GM23338 (cell line): Measurements from ENCODE around the gene ANKS1B. TPM values are rescaled to one million over a fixed set of nuclear protein-coding genes. Genes with fewer than 3 reads are reported as not detected.

ENCODE experiments used
- ATAC-seq: fragments of 200-7000 bp; cut with Tn5 transposase; 3 replicates; pipeline ENCODE4 v1.9.1; 2020
- DNase-seq: peaks from one replicate; pipeline ENCODE4 v3.0.0-alpha.2; 2015; ENCODE audit warnings: low spot score
- H2AFZ ChIP-seq: fragments of 200-600 bp; sonication (generic); 2 replicates; pipeline ENCODE4 v1.8.0; 2016; ENCODE audit warnings: antibody characterized with exemption, mild to moderate bottlenecking, moderate library complexity
- H3F3A ChIP-seq: fragments of 200-600 bp; sonication (generic); replicated peaks from 2 replicates; pipeline ENCODE4 v1.8.0; 2017; ENCODE audit warnings: antibody characterized with exemption, mixed run types, low read depth
- H3K27ac ChIP-seq: fragments of 200-600 bp; sonication (generic); 2 replicates; pipeline ENCODE4 v1.6.1; 2016; ENCODE audit warnings: low read depth
- H3K27me3 ChIP-seq: fragments of 200-600 bp; sonication (generic); 2 replicates; pipeline ENCODE4 v1.8.0; 2016; ENCODE audit warnings: mild to moderate bottlenecking, mixed run types, moderate library complexity; ENCODE audit not compliant: insufficient read depth
- H3K36me3 ChIP-seq: fragments of 200-600 bp; sonication (generic); 2 replicates; pipeline ENCODE4 v1.8.0; 2016; ENCODE audit warnings: mild to moderate bottlenecking; ENCODE audit not compliant: insufficient read depth
- H3K4me1 ChIP-seq: fragments of 200-600 bp; sonication (generic); 2 replicates; pipeline ENCODE4 v1.8.0; 2016; ENCODE audit warnings: mild to moderate bottlenecking, moderate library complexity; ENCODE audit not compliant: insufficient read depth
- H3K4me2 ChIP-seq: fragments of 200-600 bp; sonication (generic); 2 replicates; pipeline ENCODE4 v1.7.1; 2017; ENCODE audit warnings: mixed run types
- H3K4me3 ChIP-seq: fragments of 200-600 bp; sonication (generic); 2 replicates; pipeline ENCODE4 v1.6.1; 2016; ENCODE audit warnings: mixed run types
- H3K79me2 ChIP-seq: fragments of 200-600 bp; sonication (generic); replicated peaks from 2 replicates; pipeline ENCODE4 v1.8.0; 2017; ENCODE audit warnings: mild to moderate bottlenecking; ENCODE audit not compliant: insufficient read depth
- H3K9me2 ChIP-seq: fragments of 200-600 bp; sonication (generic); 2 replicates; pipeline ENCODE4 v1.8.0; 2017; ENCODE audit not compliant: insufficient read depth
- H4K20me1 ChIP-seq: fragments of 200-600 bp; sonication (generic); replicated peaks from 2 replicates; pipeline ENCODE4 v1.8.0; 2017; ENCODE audit warnings: mild to moderate bottlenecking; ENCODE audit not compliant: insufficient read depth
- H3K27ac Mint-ChIP-seq: 2 replicates; pipeline ENCODE4 v1.8.0; 2020; ENCODE audit warnings: inconsistent platforms, mild to moderate bottlenecking, moderate library complexity, mixed read lengths
- H3K27me3 Mint-ChIP-seq: 3 replicates; pipeline ENCODE4 v1.8.0; 2022; ENCODE audit warnings: low read depth, mild to moderate bottlenecking, moderate library complexity, mixed read lengths, inconsistent platforms; ENCODE audit not compliant: insufficient read depth, poor library complexity
- H3K36me3 Mint-ChIP-seq: 3 replicates; pipeline ENCODE4 v1.8.0; 2021; ENCODE audit warnings: low read depth, mild to moderate bottlenecking, inconsistent platforms, moderate library complexity, mixed read lengths
- H3K4me1 Mint-ChIP-seq: 3 replicates; pipeline ENCODE4 v1.8.0; 2020; ENCODE audit warnings: mild to moderate bottlenecking, inconsistent platforms, mixed read lengths
- H3K4me3 Mint-ChIP-seq: 3 replicates; pipeline ENCODE4 v1.8.0; 2021; ENCODE audit warnings: moderate library complexity, mild to moderate bottlenecking, inconsistent platforms, mixed read lengths
- H3K9me3 Mint-ChIP-seq: 3 replicates; pipeline ENCODE4 v1.8.0; 2020; ENCODE audit warnings: moderate library complexity, mild to moderate bottlenecking, inconsistent platforms, mixed read lengths
- EZH2 ChIP-seq: fragments of 200-600 bp; sonication (generic); IDR thresholded peaks from one replicate; pipeline ENCODE4 v1.8.0; 2017; ENCODE audit warnings: antibody characterized with exemption, mild to moderate bottlenecking, low read depth; ENCODE audit not compliant: unreplicated experiment
- JUNB ChIP-seq: IDR thresholded peaks from one replicate; pipeline ENCODE4 v1.6.1; 2016; ENCODE audit warnings: antibody characterized with exemption; ENCODE audit not compliant: unreplicated experiment
- NANOG ChIP-seq: IDR thresholded peaks from 2 replicates; pipeline ENCODE4 v1.6.1; 2016; ENCODE audit warnings: antibody characterized with exemption, borderline replicate concordance
- STAT1 ChIP-seq: IDR thresholded peaks from one replicate; pipeline ENCODE4 v1.6.1; 2016; ENCODE audit warnings: antibody characterized with exemption; ENCODE audit not compliant: unreplicated experiment
- ZNF114 ChIP-seq: fragments of 250-450 bp; sonication (Bioruptor Pico); IDR thresholded peaks from 2 replicates; pipeline ENCODE4 v1.5.0; 2020; ENCODE audit warnings: mild to moderate bottlenecking, moderate library complexity
- polyA plus RNA-seq: library from polyadenylated mRNA; unstranded; fragments of >200 nt; fragmentation: Nextera tagmentation; extraction: Ambion mirVana; gene quantifications from 2 replicates; pipeline ENCODE4 v1.2.1, GENCODE V29; 2016
- total RNA-seq: library from RNA; depleted of rRNA; stranded (reverse); fragments of >200 nt; shearing (Covaris generic); gene quantifications from 2 replicates; pipeline ENCODE4 v1.2.3, GENCODE V29; 2014
- TF ChIP-seq, protein P1 (sequence below), 2 experiments: fragments of 200-600 bp in 1 of 2; sonication (generic) in 1 of 2; conservative IDR thresholded peaks; 2 replicates each; pipeline versions ENCODE4 v1.5.1 to v1.6.1; 2016 to 2017; ENCODE audit warnings: antibody characterized with exemption in 2 of 2, low read depth in 2 of 2, mild to moderate bottlenecking in 2 of 2, moderate library complexity in 1 of 2
- TF ChIP-seq, protein P2 (sequence below): fragments of 250-450 bp; sonication (Bioruptor Pico); IDR thresholded peaks from 2 replicates; pipeline ENCODE4 v1.5.0; 2020; ENCODE audit warnings: mild to moderate bottlenecking, moderate library complexity
- TF ChIP-seq, protein P3 (sequence below): IDR thresholded peaks from one replicate; pipeline ENCODE4 v1.6.1; 2018; ENCODE audit warnings: antibody characterized with exemption; ENCODE audit not compliant: unreplicated experiment

Gene ANKS1B
- total and polyA plus RNA-seq, 2 experiments from 2014 or later = 4.3 to 5.8 TPM

DNA sequence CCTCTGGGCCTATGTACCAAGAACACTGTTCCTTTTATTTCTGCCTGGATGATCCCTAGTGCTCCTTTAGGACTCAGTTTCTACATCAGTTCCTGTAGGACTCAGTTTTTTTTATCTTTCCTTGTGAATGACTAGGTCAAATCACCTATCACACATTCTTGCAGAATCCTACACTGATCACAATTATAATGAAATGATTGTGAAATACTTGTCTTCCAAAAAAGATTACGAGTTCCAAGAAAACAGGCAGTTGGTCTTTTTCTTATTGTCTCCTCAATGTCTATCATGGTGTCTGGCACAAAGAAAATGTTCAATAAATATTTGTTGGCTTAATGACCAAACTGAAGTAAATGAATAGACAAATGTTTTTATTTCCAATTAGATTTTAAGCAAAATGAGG lies 432.7 kb downstream of the ANKS1B start:
- H3F3A ChIP-seq = no peaks in the 10 kb centered on the region
- Mint-ChIP-seq H3K36me3 (no peaks in the 10 kb centered on the region), H3K27ac (no peak overlapping the region), H3K9me3 (no peaks in the 10 kb centered on the region), H3K4me1 (peaks cover 5% of the 10 kb centered on the region; the same call in 2 of the 3 replicates), H3K4me3 (no peak overlapping the region), H3K27me3 (no peaks in the 10 kb centered on the region)
- H3K4me1 ChIP-seq = no peaks in the 10 kb centered on the region
- no peaks in the 10 kb centered on the region for H3K27me3 ChIP-seq
- H3K79me2 ChIP-seq = no peaks in the 10 kb centered on the region
- H3K9me2 ChIP-seq = peaks cover 15% of the 10 kb centered on the region; the same call in 1 of the 2 replicates
- H3K4me3 ChIP-seq = no peak overlapping the region
- H3K36me3 ChIP-seq = no peaks in the 10 kb centered on the region
- no peak overlapping the region for H2AFZ ChIP-seq
- ATAC-seq = no peak
- TF ChIP-seq ZNF114 (CRISPR knock-in tag) (no peak), JUNB (no peak), EZH2 (no peak), NANOG (no peak), STAT1 (no peak)
- TF ChIP-seq, protein P1, sequence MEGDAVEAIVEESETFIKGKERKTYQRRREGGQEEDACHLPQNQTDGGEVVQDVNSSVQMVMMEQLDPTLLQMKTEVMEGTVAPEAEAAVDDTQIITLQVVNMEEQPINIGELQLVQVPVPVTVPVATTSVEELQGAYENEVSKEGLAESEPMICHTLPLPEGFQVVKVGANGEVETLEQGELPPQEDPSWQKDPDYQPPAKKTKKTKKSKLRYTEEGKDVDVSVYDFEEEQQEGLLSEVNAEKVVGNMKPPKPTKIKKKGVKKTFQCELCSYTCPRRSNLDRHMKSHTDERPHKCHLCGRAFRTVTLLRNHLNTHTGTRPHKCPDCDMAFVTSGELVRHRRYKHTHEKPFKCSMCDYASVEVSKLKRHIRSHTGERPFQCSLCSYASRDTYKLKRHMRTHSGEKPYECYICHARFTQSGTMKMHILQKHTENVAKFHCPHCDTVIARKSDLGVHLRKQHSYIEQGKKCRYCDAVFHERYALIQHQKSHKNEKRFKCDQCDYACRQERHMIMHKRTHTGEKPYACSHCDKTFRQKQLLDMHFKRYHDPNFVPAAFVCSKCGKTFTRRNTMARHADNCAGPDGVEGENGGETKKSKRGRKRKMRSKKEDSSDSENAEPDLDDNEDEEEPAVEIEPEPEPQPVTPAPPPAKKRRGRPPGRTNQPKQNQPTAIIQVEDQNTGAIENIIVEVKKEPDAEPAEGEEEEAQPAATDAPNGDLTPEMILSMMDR (conservative IDR thresholded peaks at IDR 0.05; ENCODE audit: low read depth in 2 of 2) = no peak
- TF ChIP-seq, protein P2, sequence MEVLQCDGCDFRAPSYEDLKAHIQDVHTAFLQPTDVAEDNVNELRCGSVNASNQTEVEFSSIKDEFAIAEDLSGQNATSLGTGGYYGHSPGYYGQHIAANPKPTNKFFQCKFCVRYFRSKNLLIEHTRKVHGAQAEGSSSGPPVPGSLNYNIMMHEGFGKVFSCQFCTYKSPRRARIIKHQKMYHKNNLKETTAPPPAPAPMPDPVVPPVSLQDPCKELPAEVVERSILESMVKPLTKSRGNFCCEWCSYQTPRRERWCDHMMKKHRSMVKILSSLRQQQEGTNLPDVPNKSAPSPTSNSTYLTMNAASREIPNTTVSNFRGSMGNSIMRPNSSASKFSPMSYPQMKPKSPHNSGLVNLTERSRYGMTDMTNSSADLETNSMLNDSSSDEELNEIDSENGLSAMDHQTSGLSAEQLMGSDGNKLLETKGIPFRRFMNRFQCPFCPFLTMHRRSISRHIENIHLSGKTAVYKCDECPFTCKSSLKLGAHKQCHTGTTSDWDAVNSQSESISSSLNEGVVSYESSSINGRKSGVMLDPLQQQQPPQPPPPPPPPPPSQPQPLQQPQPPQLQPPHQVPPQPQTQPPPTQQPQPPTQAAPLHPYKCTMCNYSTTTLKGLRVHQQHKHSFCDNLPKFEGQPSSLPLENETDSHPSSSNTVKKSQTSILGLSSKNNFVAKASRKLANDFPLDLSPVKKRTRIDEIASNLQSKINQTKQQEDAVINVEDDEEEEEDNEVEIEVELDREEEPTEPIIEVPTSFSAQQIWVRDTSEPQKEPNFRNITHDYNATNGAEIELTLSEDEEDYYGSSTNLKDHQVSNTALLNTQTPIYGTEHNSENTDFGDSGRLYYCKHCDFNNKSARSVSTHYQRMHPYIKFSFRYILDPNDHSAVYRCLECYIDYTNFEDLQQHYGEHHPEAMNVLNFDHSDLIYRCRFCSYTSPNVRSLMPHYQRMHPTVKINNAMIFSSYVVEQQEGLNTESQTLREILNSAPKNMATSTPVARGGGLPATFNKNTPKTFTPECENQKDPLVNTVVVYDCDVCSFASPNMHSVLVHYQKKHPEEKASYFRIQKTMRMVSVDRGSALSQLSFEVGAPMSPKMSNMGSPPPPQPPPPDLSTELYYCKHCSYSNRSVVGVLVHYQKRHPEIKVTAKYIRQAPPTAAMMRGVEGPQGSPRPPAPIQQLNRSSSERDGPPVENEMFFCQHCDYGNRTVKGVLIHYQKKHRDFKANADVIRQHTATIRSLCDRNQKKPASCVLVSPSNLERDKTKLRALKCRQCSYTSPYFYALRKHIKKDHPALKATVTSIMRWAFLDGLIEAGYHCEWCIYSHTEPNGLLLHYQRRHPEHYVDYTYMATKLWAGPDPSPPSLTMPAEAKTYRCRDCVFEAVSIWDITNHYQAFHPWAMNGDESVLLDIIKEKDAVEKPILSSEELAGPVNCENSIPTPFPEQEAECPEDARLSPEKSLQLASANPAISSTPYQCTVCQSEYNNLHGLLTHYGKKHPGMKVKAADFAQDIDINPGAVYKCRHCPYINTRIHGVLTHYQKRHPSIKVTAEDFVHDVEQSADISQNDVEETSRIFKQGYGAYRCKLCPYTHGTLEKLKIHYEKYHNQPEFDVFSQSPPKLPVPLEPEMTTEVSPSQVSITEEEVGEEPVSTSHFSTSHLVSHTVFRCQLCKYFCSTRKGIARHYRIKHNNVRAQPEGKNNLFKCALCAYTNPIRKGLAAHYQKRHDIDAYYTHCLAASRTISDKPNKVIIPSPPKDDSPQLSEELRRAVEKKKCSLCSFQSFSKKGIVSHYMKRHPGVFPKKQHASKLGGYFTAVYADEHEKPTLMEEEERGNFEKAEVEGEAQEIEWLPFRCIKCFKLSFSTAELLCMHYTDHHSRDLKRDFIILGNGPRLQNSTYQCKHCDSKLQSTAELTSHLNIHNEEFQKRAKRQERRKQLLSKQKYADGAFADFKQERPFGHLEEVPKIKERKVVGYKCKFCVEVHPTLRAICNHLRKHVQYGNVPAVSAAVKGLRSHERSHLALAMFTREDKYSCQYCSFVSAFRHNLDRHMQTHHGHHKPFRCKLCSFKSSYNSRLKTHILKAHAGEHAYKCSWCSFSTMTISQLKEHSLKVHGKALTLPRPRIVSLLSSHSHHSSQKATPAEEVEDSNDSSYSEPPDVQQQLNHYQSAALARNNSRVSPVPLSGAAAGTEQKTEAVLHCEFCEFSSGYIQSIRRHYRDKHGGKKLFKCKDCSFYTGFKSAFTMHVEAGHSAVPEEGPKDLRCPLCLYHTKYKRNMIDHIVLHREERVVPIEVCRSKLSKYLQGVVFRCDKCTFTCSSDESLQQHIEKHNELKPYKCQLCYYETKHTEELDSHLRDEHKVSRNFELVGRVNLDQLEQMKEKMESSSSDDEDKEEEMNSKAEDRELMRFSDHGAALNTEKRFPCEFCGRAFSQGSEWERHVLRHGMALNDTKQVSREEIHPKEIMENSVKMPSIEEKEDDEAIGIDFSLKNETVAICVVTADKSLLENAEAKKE (CRISPR knock-in tag) = no peak
- TF ChIP-seq, protein P3, sequence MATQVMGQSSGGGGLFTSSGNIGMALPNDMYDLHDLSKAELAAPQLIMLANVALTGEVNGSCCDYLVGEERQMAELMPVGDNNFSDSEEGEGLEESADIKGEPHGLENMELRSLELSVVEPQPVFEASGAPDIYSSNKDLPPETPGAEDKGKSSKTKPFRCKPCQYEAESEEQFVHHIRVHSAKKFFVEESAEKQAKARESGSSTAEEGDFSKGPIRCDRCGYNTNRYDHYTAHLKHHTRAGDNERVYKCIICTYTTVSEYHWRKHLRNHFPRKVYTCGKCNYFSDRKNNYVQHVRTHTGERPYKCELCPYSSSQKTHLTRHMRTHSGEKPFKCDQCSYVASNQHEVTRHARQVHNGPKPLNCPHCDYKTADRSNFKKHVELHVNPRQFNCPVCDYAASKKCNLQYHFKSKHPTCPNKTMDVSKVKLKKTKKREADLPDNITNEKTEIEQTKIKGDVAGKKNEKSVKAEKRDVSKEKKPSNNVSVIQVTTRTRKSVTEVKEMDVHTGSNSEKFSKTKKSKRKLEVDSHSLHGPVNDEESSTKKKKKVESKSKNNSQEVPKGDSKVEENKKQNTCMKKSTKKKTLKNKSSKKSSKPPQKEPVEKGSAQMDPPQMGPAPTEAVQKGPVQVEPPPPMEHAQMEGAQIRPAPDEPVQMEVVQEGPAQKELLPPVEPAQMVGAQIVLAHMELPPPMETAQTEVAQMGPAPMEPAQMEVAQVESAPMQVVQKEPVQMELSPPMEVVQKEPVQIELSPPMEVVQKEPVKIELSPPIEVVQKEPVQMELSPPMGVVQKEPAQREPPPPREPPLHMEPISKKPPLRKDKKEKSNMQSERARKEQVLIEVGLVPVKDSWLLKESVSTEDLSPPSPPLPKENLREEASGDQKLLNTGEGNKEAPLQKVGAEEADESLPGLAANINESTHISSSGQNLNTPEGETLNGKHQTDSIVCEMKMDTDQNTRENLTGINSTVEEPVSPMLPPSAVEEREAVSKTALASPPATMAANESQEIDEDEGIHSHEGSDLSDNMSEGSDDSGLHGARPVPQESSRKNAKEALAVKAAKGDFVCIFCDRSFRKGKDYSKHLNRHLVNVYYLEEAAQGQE = no peak
- DNase-seq = no peak
- H4K20me1 ChIP-seq = no peaks in the 10 kb centered on the region
- no peak overlapping the region for H3K27ac ChIP-seq
- H3K4me2 ChIP-seq = no peak overlapping the region
